Right lung (tissue), 10 donors: ENCODE data around the gene CHRNA4. TPM values are rescaled to one million over a fixed set of nuclear protein-coding genes. Genes with fewer than 3 reads are reported as not detected.

Experiments used
- DNase-seq, 2 donors: peaks; one replicate each; pipeline ENCODE4 v3.0.0-alpha.2; 2013
- long read RNA-seq, 8 donors: transcript quantifications; one replicate each; lab custom pipeline, GENCODE V29; 2026
- polyA plus RNA-seq, 5 donors: library from polyadenylated mRNA; unstranded; fragments of 120-200 nt; gene quantifications; one replicate each; pipeline versions ENCODE4 v1.2.1 to v1.2.3, GENCODE V29; 2013; ENCODE audit warnings: inconsistent platforms in 1 of 5, low replicate concordance in 1 of 5; ENCODE audit not compliant: insufficient read length in 5 of 5, insufficient read depth in 1 of 5

Gene CHRNA4
- polyA plus RNA-seq = 1 to 10 TPM in 1 of 5 donors, under 1 TPM in 4; 0.24 to 2.5 (median 0.69) TPM
- long read RNA-seq, donor 1 = 0 reads
- long read RNA-seq, donor 2 = 0 reads
- long read RNA-seq, donor 3 = 0 reads
- long read RNA-seq, donor 4 = 0 reads
- long read RNA-seq, donor 5 = 0 reads
- long read RNA-seq, donor 6 = 0 reads
- long read RNA-seq, donor 7 = 0 reads
- long read RNA-seq, donor 8 = 0 reads

DNA sequence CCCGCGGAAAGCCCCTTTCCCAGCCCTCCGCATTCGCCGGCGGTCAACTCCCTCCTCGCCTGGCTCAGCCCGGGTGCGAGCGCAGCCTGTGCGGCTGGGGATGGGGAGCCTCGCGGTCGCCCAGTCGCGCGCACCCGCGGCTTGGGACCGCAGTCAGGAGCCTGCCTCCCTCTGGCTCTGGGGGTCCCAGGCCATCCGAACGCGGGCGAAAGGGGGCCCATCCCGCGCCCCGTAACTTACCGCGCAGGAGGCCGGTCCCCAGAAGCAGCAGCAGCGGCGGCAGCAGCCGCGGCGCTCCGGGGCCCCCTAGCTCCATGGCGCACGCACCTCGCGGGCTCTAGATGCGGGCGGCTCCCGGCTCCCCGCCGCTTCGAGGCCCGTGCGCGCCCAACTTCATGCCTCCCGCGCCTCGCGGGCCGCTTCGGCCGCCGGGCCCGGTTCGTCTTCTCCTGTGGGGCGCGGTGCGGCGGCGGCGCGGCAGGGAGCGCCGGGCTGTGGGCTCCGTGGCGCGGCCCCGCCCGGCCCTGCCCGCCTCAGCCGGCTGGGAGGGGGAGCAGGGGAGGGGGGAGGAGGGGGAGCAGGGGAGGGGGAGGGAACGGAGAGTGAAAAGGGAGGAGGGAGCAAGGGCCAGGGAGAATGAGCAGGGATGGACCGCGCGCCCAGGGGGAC, at the start of gene CHRNA4:
TSS of gene CHRNA4 (minus strand) at position 500 of the 669 bp plus-strand sequence. CDS start at position 316, 184 bp downstream.
- DNase-seq = no peak

DNA sequence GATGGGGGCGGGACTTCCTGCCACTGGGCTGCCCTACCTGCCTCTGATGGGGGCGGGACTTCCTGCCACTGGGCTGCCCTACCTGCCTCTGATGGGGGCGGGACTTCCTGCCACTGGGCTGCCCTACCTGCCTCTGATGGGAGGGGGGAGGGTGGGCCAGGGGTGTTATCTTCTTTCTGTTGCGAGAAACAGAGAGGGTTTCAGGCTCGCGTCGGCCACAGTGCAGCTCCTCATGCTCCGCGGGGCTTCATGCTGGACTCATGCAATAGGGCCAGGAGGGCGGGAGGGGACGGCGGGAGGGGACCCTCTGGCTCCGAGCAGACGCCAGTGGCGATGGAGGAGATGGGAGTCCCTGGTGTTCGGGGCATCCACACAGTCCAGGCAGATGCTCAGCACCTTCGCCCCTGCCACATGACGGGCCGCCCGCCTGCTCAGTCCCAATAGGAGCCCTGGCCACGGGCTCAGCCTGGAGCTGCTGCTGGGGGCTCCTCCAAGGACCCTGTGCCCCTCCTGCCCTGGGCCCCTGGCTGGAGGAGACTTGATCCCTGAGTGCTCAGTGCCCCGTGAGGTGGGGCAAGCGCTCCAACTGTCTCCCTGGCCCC, 48.8 kb upstream of the CHRNA4 start:
- no peak for DNase-seq

- no peak for DNase-seq
Observed at GRCh38 chr20:63409066-63409833, 48.1 kb upstream of the CHRNA4 start.

DNA sequence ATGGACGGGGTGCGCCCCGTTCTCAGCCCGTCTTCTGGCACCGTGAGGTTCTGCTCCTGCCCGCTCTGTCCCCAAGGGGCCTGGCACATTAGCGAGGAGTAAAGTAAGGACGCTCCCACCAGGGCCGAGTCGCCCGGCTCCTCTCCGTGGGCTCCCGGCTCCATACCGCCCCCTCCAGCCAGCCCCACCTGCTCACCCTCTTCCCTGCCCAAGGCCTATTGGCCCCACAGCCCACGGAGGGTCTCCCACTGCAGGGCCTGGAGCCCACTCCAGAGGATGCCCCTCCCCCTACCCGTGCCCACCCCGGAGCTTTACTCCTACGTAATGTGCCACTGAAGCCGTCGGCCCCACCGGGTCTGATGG, 47.5 kb upstream of the CHRNA4 start:
- no peak for DNase-seq

GRCh38 chr20:63407928-63408683, 47.0 kb upstream of the CHRNA4 start:
- no peak for DNase-seq

- DNase-seq = no peak
Observed at GRCh38 chr20:63406617-63407245, 45.6 kb upstream of the CHRNA4 start.

GRCh38 chr20:63406011-63406410, 44.9 kb upstream of the CHRNA4 start:
- no peak for DNase-seq

- no peak for DNase-seq
Observed at GRCh38 chr20:63405102-63405730, 44.1 kb upstream of the CHRNA4 start.

DNA sequence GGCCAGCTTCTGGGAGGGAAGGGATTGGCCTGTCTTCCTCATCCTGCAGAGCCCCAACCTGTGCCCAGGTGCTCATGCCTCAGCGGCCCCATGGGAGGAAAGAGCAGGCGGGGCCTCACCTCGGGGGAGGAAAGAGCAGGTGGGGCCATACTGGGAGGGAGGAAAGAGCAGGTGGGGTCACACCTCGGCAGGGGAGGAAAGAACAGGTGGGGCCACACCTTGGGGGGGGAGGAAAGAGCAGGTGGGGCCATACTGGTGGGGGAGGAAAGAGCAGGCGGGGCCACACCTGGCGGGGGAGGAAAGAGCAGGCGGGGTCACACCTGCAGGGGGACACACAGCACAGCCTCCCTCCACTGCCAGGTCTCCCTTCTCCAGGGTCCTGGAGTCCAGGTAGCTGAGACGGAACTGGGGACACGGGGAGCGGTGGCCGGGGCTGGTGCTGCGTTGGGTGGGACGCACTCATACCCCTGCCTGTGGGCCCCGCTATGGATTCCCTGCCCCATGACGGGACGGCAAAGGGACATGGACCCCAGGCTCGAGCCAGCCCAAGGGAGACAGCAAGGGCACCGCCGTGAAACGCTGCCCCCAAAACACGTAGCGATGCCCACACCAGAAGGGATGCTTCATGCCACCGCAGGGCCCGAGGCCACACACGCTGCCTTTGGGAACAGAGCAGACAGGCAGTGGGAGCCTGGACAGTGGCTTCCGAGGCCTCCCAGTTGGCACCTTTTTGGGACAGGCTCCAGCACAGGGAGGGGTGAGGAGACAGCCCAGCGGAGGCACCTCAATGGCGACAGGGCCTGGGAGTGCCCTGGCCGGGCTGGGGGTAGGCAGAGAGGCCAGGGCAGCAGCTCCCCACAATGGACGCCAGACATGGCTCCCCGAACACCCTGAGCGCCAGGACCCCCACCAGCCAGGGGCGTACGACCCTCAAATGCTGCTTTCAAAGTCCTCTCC, 43.3 kb upstream of the CHRNA4 start:
- no peak for DNase-seq

GRCh38 chr20:63403403-63404105, 42.4 kb upstream of the CHRNA4 start:
- no peak for DNase-seq

GRCh38 chr20:63402860-63403220, 41.7 kb upstream of the CHRNA4 start:
- no peak for DNase-seq

DNA sequence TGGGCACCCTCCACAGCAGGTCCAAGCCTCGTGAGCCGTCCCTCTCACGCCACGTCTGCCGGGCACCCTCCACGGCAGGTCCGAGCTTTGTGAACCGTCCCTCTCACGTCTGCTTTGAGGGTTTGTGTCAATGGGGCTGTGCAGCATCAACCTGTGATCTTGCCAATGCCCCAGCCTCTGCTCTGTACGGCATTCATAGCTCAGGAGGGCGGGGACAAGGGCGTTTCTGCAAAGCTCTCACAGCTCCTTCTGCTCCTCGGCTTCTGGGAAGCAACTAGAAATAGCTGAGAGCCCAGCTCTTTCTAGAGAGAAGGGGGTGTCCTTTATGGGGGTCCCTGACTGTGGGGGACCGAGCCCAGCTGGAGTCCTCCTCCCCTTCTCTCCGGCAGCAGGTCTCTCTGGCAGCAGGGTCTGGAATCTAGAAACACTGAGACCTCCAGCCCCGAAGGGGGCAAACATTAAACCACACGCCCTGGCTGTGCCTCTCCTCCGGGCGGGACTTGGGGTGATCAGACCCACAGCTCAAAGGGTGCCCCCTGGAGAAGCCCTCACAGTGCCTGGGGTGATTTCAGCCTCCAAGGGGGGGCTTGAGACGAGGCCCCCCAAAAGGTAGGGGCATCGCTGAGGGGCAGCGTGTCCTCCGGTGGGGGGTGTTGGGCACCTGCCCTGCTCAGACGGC, 41.2 kb upstream of the CHRNA4 start:
- no peak for DNase-seq

GRCh38 chr20:63401384-63402110, 40.4 kb upstream of the CHRNA4 start:
- DNase-seq = no peak

- no peak for DNase-seq
Observed at GRCh38 chr20:63400486-63401210, 39.5 kb upstream of the CHRNA4 start.

GRCh38 chr20:63399596-63400375, 38.6 kb upstream of the CHRNA4 start:
- no peak for DNase-seq
